H4 (cell line): ENCODE results near the gene PDGFA. TPM values are rescaled to one million over a fixed set of nuclear protein-coding genes. Genes with fewer than 3 reads are reported as not detected.

Experiments used
- DNase-seq: peaks from one replicate; pipeline ENCODE4 v3.0.0-alpha.2; 2015; ENCODE audit warnings: low spot score
- total RNA-seq: library from RNA; depleted of rRNA; stranded (reverse); fragments of >200 nt; shearing (Covaris generic); gene quantifications from 2 replicates; pipeline ENCODE4 v1.2.3, GENCODE V29; 2014; rRNA removed

Gene PDGFA
- 37.3 and 38.6 TPM in 2 replicates for total RNA-seq

GRCh38 chr7:519484-520390 lies at the start of gene PDGFA:
Gene PDGFA (minus strand): TSS chr7:519846. CDS start chr7:519001, 845 bp downstream.
- DNase-seq: peak; percentile 77

- DNase-seq: no peak
Measured at GRCh38 chr7:568031-568951, 48.6 kb upstream of the PDGFA start.

- no peak for DNase-seq
Measured at GRCh38 chr7:567305-567883, 47.7 kb upstream of the PDGFA start.

- no peak for DNase-seq
Measured at GRCh38 chr7:566100-566499, 46.5 kb upstream of the PDGFA start.

GRCh38 chr7:564176-564865 lies 44.7 kb upstream of the PDGFA start:
- no peak for DNase-seq

GRCh38 chr7:563629-564170 lies 44.1 kb upstream of the PDGFA start:
- DNase-seq: no peak

- DNase-seq: no peak
Measured at GRCh38 chr7:562789-563628, 43.4 kb upstream of the PDGFA start.

GRCh38 chr7:562374-562675 lies 42.7 kb upstream of the PDGFA start:
- DNase-seq: no peak

GRCh38 chr7:561631-562373 lies 42.2 kb upstream of the PDGFA start:
- no peak for DNase-seq

GRCh38 chr7:560966-561630 lies 41.5 kb upstream of the PDGFA start:
- DNase-seq: no peak

GRCh38 chr7:559396-559705 lies 39.7 kb upstream of the PDGFA start:
- no peak for DNase-seq

GRCh38 chr7:557558-557881 lies 37.9 kb upstream of the PDGFA start:
- DNase-seq: no peak

- DNase-seq: no peak
Measured at GRCh38 chr7:556837-557557, 37.4 kb upstream of the PDGFA start.

GRCh38 chr7:556291-556826 lies 36.7 kb upstream of the PDGFA start:
- DNase-seq: no peak

GRCh38 chr7:555551-556160 lies 36.0 kb upstream of the PDGFA start:
- no peak for DNase-seq

GRCh38 chr7:553636-554111 lies 34.0 kb upstream of the PDGFA start:
- DNase-seq: no peak

GRCh38 chr7:552868-553635 lies 33.4 kb upstream of the PDGFA start:
- DNase-seq: no peak
